HepG2 (cell line): ENCODE data around the gene JPH3. TPM values are rescaled to one million over a fixed set of nuclear protein-coding genes. Genes with fewer than 3 reads are reported as not detected.

ENCODE experiments used
- ATAC-seq: fragments of 200-7000 bp; cut with Tn5 transposase; 3 replicates; pipeline ENCODE4 v1.9.1; 2020; ENCODE audit warnings: mild to moderate bottlenecking, moderate library complexity
- BruUV-seq: library from RNA; stranded (reverse); fragments of 400-500 nt; replicated peaks from 2 replicates; lab custom pipeline; 2021; lab: Mats Ljungman, UMichigan
- CTCF ChIA-PET: fragments of 300-600 bp; formaldehyde crosslinking; extraction: SDS; loops from one replicate; lab custom pipeline; 2021; ENCODE audit warnings: low total read pairs, inconsistent platforms, low intra/inter-chr PET ratio; lab: Yijun Ruan, JAX
- POLR2A ChIA-PET: fragments of 350-600 bp; sonication (Branson Sonifier 250); formaldehyde crosslinking; loops from one replicate; lab custom pipeline; 2020; ENCODE audit warnings: antibody characterized with exemption, inconsistent platforms; lab: Yijun Ruan, JAX
- DNase-seq: peaks from one replicate; pipeline ENCODE4 v3.0.0-alpha.2; 2015; ENCODE audit warnings: low spot score
- FAIRE-seq: peaks from 3 replicates; lab custom pipeline; 2011; peaks lifted over from hg19 to GRCh38; lab: Jason Lieb, UNC
- H2AFZ ChIP-seq: one replicate; pipeline ENCODE4 v1.6.1; 2011; ENCODE audit warnings: low read length, inconsistent platforms
- H3K27ac ChIP-seq: fragments of 300-600 bp; 3 replicates; pipeline ENCODE4 v1.8.0; 2011; ENCODE audit warnings: mixed run types, mild to moderate bottlenecking, mixed read lengths, low read length, inconsistent platforms; ENCODE audit not compliant: insufficient read depth; ENCODE audit errors: extremely low read length
- H3K27me3 ChIP-seq, 2 experiments: fragments of 200-600 bp in 1 of 2; 2 replicates in 1 of 2; 3 replicates in 1 of 2; pipeline versions ENCODE4 v1.6.0 to v1.8.0; 2011; ENCODE audit warnings: low read length in 2 of 2, mild to moderate bottlenecking in 2 of 2, moderate library complexity in 2 of 2, inconsistent platforms in 1 of 2; ENCODE audit not compliant: insufficient read depth in 2 of 2, control insufficient read depth in 1 of 2
- H3K36me3 ChIP-seq, 2 experiments: fragments of 200-600 bp in 1 of 2; replicated peaks in 1 of 2; 2 replicates in 1 of 2; 3 replicates in 1 of 2; pipeline versions ENCODE4 v1.5.1 to v1.8.0; 2011; ENCODE audit warnings: low read length in 2 of 2, inconsistent platforms in 1 of 2; ENCODE audit not compliant: insufficient read depth in 2 of 2, control insufficient read depth in 1 of 2
- H3K4me1 ChIP-seq: 2 replicates; pipeline ENCODE4 v1.5.1; 2012; ENCODE audit warnings: low read length, inconsistent platforms; ENCODE audit not compliant: insufficient read depth
- H3K4me2 ChIP-seq: 2 replicates; pipeline ENCODE4 v1.6.0; 2011; ENCODE audit warnings: low read depth, low read length, inconsistent platforms
- H3K4me3 ChIP-seq, 3 experiments: fragments of 200-600 bp in 1 of 3; sonication (generic), shearing (Covaris generic) in 1 of 3; replicated peaks in 1 of 3; 2 replicates each; pipeline ENCODE4 v1.5.1; 2011 to 2016; ENCODE audit warnings: low read length in 3 of 3, inconsistent platforms in 2 of 3, low read depth in 2 of 3, mild to moderate bottlenecking in 2 of 3, control low read depth in 1 of 3, mixed read lengths in 1 of 3; ENCODE audit not compliant: insufficient read depth in 1 of 3
- H3K79me2 ChIP-seq: one replicate; pipeline ENCODE4 v1.6.1; 2011; ENCODE audit warnings: low read length, inconsistent platforms; ENCODE audit not compliant: insufficient read depth
- H3K9ac ChIP-seq: 2 replicates; pipeline ENCODE4 v1.6.0; 2011; ENCODE audit warnings: mild to moderate bottlenecking, low read depth, low read length, inconsistent platforms; ENCODE audit not compliant: insufficient read depth
- H3K9me3 ChIP-seq: 2 replicates; pipeline ENCODE4 v1.5.1; 2012; ENCODE audit warnings: mild to moderate bottlenecking, low read length
- H4K20me1 ChIP-seq: 2 replicates; pipeline ENCODE4 v1.6.0; 2011; ENCODE audit warnings: inconsistent platforms, mild to moderate bottlenecking, low read length, moderate library complexity; ENCODE audit not compliant: insufficient read depth
- DDIT3 ChIP-seq: sonication (generic); formaldehyde crosslinking; IDR thresholded peaks from 2 replicates; pipeline ENCODE4 v1.4.0; 2020; ENCODE audit warnings: mild to moderate bottlenecking, missing genetic modification reagents
- EZH2 ChIP-seq: conservative IDR thresholded peaks from 2 replicates; pipeline ENCODE4 v1.6.1; 2012; ENCODE audit warnings: mild to moderate bottlenecking, low read depth, low read length, moderate library complexity
- HMG20A ChIP-seq: IDR thresholded peaks from 2 replicates; pipeline ENCODE4 v1.6.1; 2016; ENCODE audit warnings: borderline replicate concordance
- KMT2B ChIP-seq: IDR thresholded peaks from 2 replicates; pipeline ENCODE4 v1.6.1; 2016; ENCODE audit warnings: missing genetic modification reagents, missing compliant biosample characterization
- NCOA5 ChIP-seq: sonication (generic); formaldehyde crosslinking; IDR thresholded peaks from 2 replicates; pipeline ENCODE4 v1.4.0; 2020; ENCODE audit warnings: missing genetic modification reagents
- TBP ChIP-seq: sonication (generic); formaldehyde crosslinking; IDR thresholded peaks from 2 replicates; pipeline ENCODE4 v1.5.0; 2020; ENCODE audit warnings: missing genetic modification reagents
- XBP1 ChIP-seq: sonication (generic); formaldehyde crosslinking; IDR thresholded peaks from 2 replicates; pipeline ENCODE4 v1.5.0; 2020; ENCODE audit warnings: missing genetic modification reagents
- ZNF337 ChIP-seq: sonication (generic); formaldehyde crosslinking; IDR thresholded peaks from 2 replicates; pipeline ENCODE4 v1.5.1; 2020; ENCODE audit warnings: missing genetic modification reagents, low read depth, mild to moderate bottlenecking, borderline replicate concordance
- ZNF766 ChIP-seq: sonication (generic); formaldehyde crosslinking; IDR thresholded peaks from 2 replicates; pipeline ENCODE4 v1.5.0; 2020; ENCODE audit warnings: missing genetic modification reagents, borderline replicate concordance
- ZNF879 ChIP-seq: sonication (generic); formaldehyde crosslinking; IDR thresholded peaks from 2 replicates; pipeline ENCODE4 v1.8.1; 2023; ENCODE audit warnings: missing genetic modification reagents
- WGBS: methylation state at CpG from one replicate; pipeline ENCODE4 v1.1.6; 2017; ENCODE audit warnings: low lambda C conversion rate; 5-methylcytosine and 5-hydroxymethylcytosine counted together
- in situ Hi-C: cut with HindIII; loops from 2 replicates; pipeline ENCODE4 v1.10.0; 2017; ENCODE audit warnings: low pct_unique_long_range_greater_than_20kb; ENCODE audit not compliant: extremely low pct_ligation_motif_present
- intact Hi-C: fragments of 100-400 bp; cut with micrococcal nuclease; formaldehyde crosslinking; loops from one replicate; pipeline ENCODE4 v1.10.0; 2022; ENCODE audit not compliant: unreplicated experiment
- polyA plus RNA-seq, 8 experiments: library from polyadenylated mRNA; depleted of rRNA in 3 of 8; stranded (reverse) in 7 of 8; unstranded in 1 of 8; fragments of >200 nt; fragmentation: Illumina TruSeq in 4 of 8; extraction: Trizol in 4 of 8; gene quantifications; 2 replicates each; pipeline versions ENCODE4 v1.2.1 to v1.2.3, GENCODE V29; 2011 to 2016; ENCODE audit warnings: low read depth in 4 of 8, missing spikeins in 1 of 8, mixed read lengths in 1 of 8; ENCODE audit not compliant: insufficient read depth in 1 of 8
- total RNA-seq, 5 experiments: library from RNA; depleted of rRNA; stranded (reverse); fragments of >200 nt; fragmentation: Illumina TruSeq; extraction: Trizol; gene quantifications; 2 replicates each; pipeline ENCODE4 v1.2.3, GENCODE V29; 2016; ENCODE audit warnings: low read depth in 1 of 5

Gene JPH3
- total and polyA plus RNA-seq, 2 of the 13 experiments (the other 11 are each of a cell fraction or from before 2014, with no cell fraction given) = not detected

GRCh38 chr16:87685405-87685755, 83.1 kb downstream of the JPH3 start (continued):
- TF ChIP-seq KMT2B (CRISPR knock-in tag) (no peak), NCOA5 (CRISPR knock-in tag) (no peak), ZNF879 (CRISPR knock-in tag) (no peak)

GRCh38 chr16:87685766-87686165, 83.5 kb downstream of the JPH3 start:
- CTCF ChIA-PET = no interaction called here
- Histone ChIP-seq H3K4me3 (no peak overlapping the region), H2AFZ (no peak overlapping the region), H3K9ac (no peak overlapping the region), H3K79me2 (no peaks in the 10 kb centered on the region), H4K20me1 (peaks cover 9% of the 10 kb centered on the region; the same call in 1 of the 2 replicates), H3K4me1 (no peaks in the 10 kb centered on the region), H3K4me2 (no peak overlapping the region), H3K9me3 (no peaks in the 10 kb centered on the region), H3K27me3 (peaks cover 20 to 80% of the 10 kb centered on the region in 2 experiments), H3K27ac (no peak overlapping the region), H3K36me3 (no peaks in the 10 kb centered on the region)
- intact Hi-C loops (no loop called here), in situ Hi-C loops (no loop called here)
- WGBS = 30% methylated on average over 13 of the region's 13 CpGs
- DNase-seq (no peak), FAIRE-seq (no peak), ATAC-seq (no peak)
- no TSS peak for BruUV-seq
- TF ChIP-seq EZH2 = peak; percentile 93
- no peak for TF ChIP-seq ZNF337 (CRISPR knock-in tag)
- POLR2A ChIA-PET = no interaction called here

- CTCF ChIA-PET = no interaction called here
- Histone ChIP-seq H3K9me3 (no peaks in the 10 kb centered on the region), H3K36me3 (no peaks in the 10 kb centered on the region), H3K9ac (no peak overlapping the region), H3K79me2 (no peaks in the 10 kb centered on the region), H3K27ac (no peak overlapping the region), H4K20me1 (peaks cover 9% of the 10 kb centered on the region; the same call in 1 of the 2 replicates), H3K4me1 (no peaks in the 10 kb centered on the region), H3K4me2 (no peak overlapping the region), H3K27me3 (peaks cover 21 to 88% of the 10 kb centered on the region in 2 experiments), H2AFZ (no peak overlapping the region), H3K4me3 (no peak overlapping the region)
- WGBS = 16% methylated on average over 10 of the region's 13 CpGs
- POLR2A ChIA-PET = no interaction called here
- in situ Hi-C loops = no loop called here
- TF ChIP-seq TBP (CRISPR knock-in tag) (no peak), XBP1 (no peak), ZNF766 (no peak), HMG20A (no peak), DDIT3 (CRISPR knock-in tag) (no peak)
- FAIRE-seq = no peak
- no TSS peak for BruUV-seq
- intact Hi-C loops = no loop called here
- no peak for DNase-seq
- no peak for ATAC-seq
Observed at GRCh38 chr16:87686697-87687096, 84.4 kb downstream of the JPH3 start.
